H1 (cell line): ENCODE measurements around the gene COL5A2. TPM values are rescaled to one million over a fixed set of nuclear protein-coding genes. Genes with fewer than 3 reads are reported as not detected.

ENCODE experiments used
- CTCF ChIA-PET: fragments of 300-600 bp; sonication (Branson Sonifier 250); formaldehyde crosslinking; loops from one replicate; lab custom pipeline; 2021; ENCODE audit not compliant: partially characterized antibody; lab: Charles Lee
- POLR2A ChIA-PET: fragments of 300-600 bp; sonication (Branson Sonifier 250); formaldehyde crosslinking; loops from one replicate; lab custom pipeline; 2021; ENCODE audit warnings: inconsistent platforms; ENCODE audit not compliant: partially characterized antibody; lab: Charles Lee
- DNase-seq, 2 experiments: peaks; one replicate each; pipeline versions ENCODE4 v3.0.0 to v3.0.0-alpha.2; 2010 to 2022; ENCODE audit warnings: low spot score in 2 of 2, low read depth in 1 of 2, mixed read lengths in 1 of 2
- FAIRE-seq: peaks from 2 replicates; lab custom pipeline; 2011; peaks lifted over from hg19 to GRCh38; lab: Jason Lieb, UNC
- H2AFZ ChIP-seq: 2 replicates; pipeline ENCODE4 v1.8.1; 2012; ENCODE audit warnings: low read length, inconsistent platforms
- H2AK5ac ChIP-seq: 2 replicates; pipeline ENCODE4 v1.6.1; 2013; ENCODE audit warnings: low read depth, low read length
- H2BK120ac ChIP-seq: replicated peaks from 2 replicates; pipeline ENCODE3; 2013; ENCODE audit warnings: low read depth, low read length, inconsistent platforms
- H2BK12ac ChIP-seq: 2 replicates; pipeline ENCODE4 v1.6.1; 2013; ENCODE audit warnings: low read depth, low read length
- H2BK15ac ChIP-seq: 2 replicates; pipeline ENCODE4 v1.6.1; 2013; ENCODE audit warnings: low read length
- H2BK20ac ChIP-seq: 2 replicates; pipeline ENCODE4 v1.6.1; 2013; ENCODE audit warnings: low read length
- H2BK5ac ChIP-seq: 2 replicates; pipeline ENCODE4 v1.6.1; 2013; ENCODE audit warnings: low read depth, low read length
- H3K14ac ChIP-seq: 2 replicates; pipeline ENCODE4 v1.6.1; 2013; ENCODE audit warnings: inconsistent platforms; ENCODE audit not compliant: insufficient read length
- H3K18ac ChIP-seq: 2 replicates; pipeline ENCODE4 v1.6.1; 2013; ENCODE audit warnings: low read length; ENCODE audit errors: extremely low read depth
- H3K23ac ChIP-seq: 2 replicates; pipeline ENCODE4 v1.6.1; 2013; ENCODE audit warnings: inconsistent platforms; ENCODE audit not compliant: insufficient read length
- H3K23me2 ChIP-seq: 2 replicates; pipeline ENCODE4 v1.6.1; 2013; ENCODE audit warnings: low read depth, low read length
- H3K27ac ChIP-seq: 2 replicates; pipeline ENCODE4 v1.6.1; 2011; ENCODE audit warnings: low read depth, low read length, inconsistent platforms
- H3K27me3 ChIP-seq, 4 experiments: replicated peaks in 1 of 4; 1 replicate in 1 of 4; 2 replicates in 3 of 4; pipeline versions ENCODE4 v1.6.1 to v1.8.1; 2011 to 2013; ENCODE audit warnings: low read length in 3 of 4, mild to moderate bottlenecking in 3 of 4, inconsistent platforms in 2 of 4, mixed read lengths in 2 of 4, moderate library complexity in 1 of 4; ENCODE audit not compliant: control insufficient read depth in 3 of 4, insufficient read depth in 3 of 4; ENCODE audit errors: extremely low read depth in 1 of 4
- H3K36me3 ChIP-seq, 4 experiments: 2 replicates each; pipeline versions ENCODE4 v1.6.1 to v1.8.1; 2011 to 2013; ENCODE audit warnings: mild to moderate bottlenecking in 4 of 4, low read length in 3 of 4, moderate library complexity in 2 of 4, control low read depth in 1 of 4, inconsistent platforms in 1 of 4; ENCODE audit not compliant: insufficient read depth in 4 of 4, control insufficient read depth in 2 of 4
- H3K4ac ChIP-seq: replicated peaks from 2 replicates; pipeline ENCODE3; 2013; ENCODE audit warnings: low read length, low read depth, mixed read lengths, inconsistent platforms; ENCODE audit not compliant: insufficient read length
- H3K4me1 ChIP-seq, 4 experiments: replicated peaks in 1 of 4; 1 replicate in 1 of 4; 2 replicates in 3 of 4; pipeline versions ENCODE4 v1.6.1 to v1.8.1; 2011 to 2013; ENCODE audit warnings: low read length in 3 of 4, inconsistent platforms in 2 of 4, mixed read lengths in 1 of 4; ENCODE audit not compliant: insufficient read depth in 4 of 4, control insufficient read depth in 3 of 4
- H3K4me2 ChIP-seq, 2 experiments: 2 replicates each; pipeline versions ENCODE4 v1.6.1 to v1.8.1; 2011 to 2013; ENCODE audit warnings: low read depth in 2 of 2, low read length in 2 of 2, control low read depth in 1 of 2, inconsistent platforms in 1 of 2, mild to moderate bottlenecking in 1 of 2; ENCODE audit not compliant: insufficient read depth in 1 of 2
- H3K4me3 ChIP-seq, 4 experiments: fragments of 200-600, 300-600 bp in 1 of 4; sonication (generic), shearing (Covaris generic), sonication (Bioruptor Twin) in 1 of 4; 2 replicates each; pipeline versions ENCODE4 v1.5.1 to v1.8.1; 2011 to 2016; ENCODE audit warnings: low read length in 4 of 4, low read depth in 3 of 4, control low read depth in 2 of 4, inconsistent platforms in 2 of 4, mild to moderate bottlenecking in 2 of 4, mixed read lengths in 1 of 4, moderate library complexity in 1 of 4; ENCODE audit not compliant: insufficient read depth in 2 of 4; ENCODE audit errors: extremely low read depth in 1 of 4
- H3K56ac ChIP-seq: replicated peaks from 2 replicates; pipeline ENCODE3; 2013; ENCODE audit warnings: low read depth, mild to moderate bottlenecking, mixed read lengths, low read length, inconsistent platforms; ENCODE audit not compliant: insufficient read length
- H3K79me1 ChIP-seq: 2 replicates; pipeline ENCODE4 v1.6.1; 2013; ENCODE audit warnings: low read depth, low read length, control low read depth
- H3K79me2 ChIP-seq, 2 experiments: 2 replicates each; pipeline versions ENCODE4 v1.6.1 to v1.8.1; 2012 to 2013; ENCODE audit warnings: low read length in 2 of 2, mild to moderate bottlenecking in 2 of 2, inconsistent platforms in 1 of 2; ENCODE audit not compliant: insufficient read depth in 2 of 2, control insufficient read depth in 1 of 2
- H3K9ac ChIP-seq, 4 experiments: replicated peaks in 1 of 4; 1 replicate in 1 of 4; 2 replicates in 3 of 4; pipeline versions ENCODE4 v1.6.1 to v1.8.1; 2011 to 2013; ENCODE audit warnings: low read depth in 3 of 4, low read length in 3 of 4, control low read depth in 2 of 4, mild to moderate bottlenecking in 2 of 4, moderate library complexity in 2 of 4, inconsistent platforms in 1 of 4; ENCODE audit errors: extremely low read depth in 1 of 4
- H3K9me3 ChIP-seq, 2 experiments: 2 replicates each; pipeline versions ENCODE4 v1.6.1 to v1.8.1; 2012 to 2013; ENCODE audit warnings: mild to moderate bottlenecking in 2 of 2, moderate library complexity in 2 of 2, control low read depth in 1 of 2, inconsistent platforms in 1 of 2, low read depth in 1 of 2, low read length in 1 of 2, mixed read lengths in 1 of 2; ENCODE audit not compliant: insufficient read depth in 2 of 2
- H4K20me1 ChIP-seq, 2 experiments: replicated peaks in 1 of 2; 2 replicates each; pipeline versions ENCODE3 to v1.8.1; 2011 to 2013; ENCODE audit warnings: inconsistent platforms in 2 of 2, low read length in 2 of 2, mild to moderate bottlenecking in 1 of 2; ENCODE audit not compliant: insufficient read depth in 2 of 2, control insufficient read depth in 1 of 2
- H4K5ac ChIP-seq: 2 replicates; pipeline ENCODE4 v1.6.1; 2013; ENCODE audit warnings: low read length, low read depth, mixed read lengths, inconsistent platforms; ENCODE audit not compliant: insufficient read length
- H4K8ac ChIP-seq: 2 replicates; pipeline ENCODE4 v1.8.0; 2013; ENCODE audit warnings: mild to moderate bottlenecking, moderate library complexity, low read length, inconsistent platforms; ENCODE audit not compliant: insufficient read depth; ENCODE audit errors: extremely low read depth
- H4K91ac ChIP-seq: replicated peaks from 2 replicates; pipeline ENCODE3; 2013; ENCODE audit warnings: low read length, mixed read lengths, inconsistent platforms; ENCODE audit not compliant: insufficient read length
- ATF2 ChIP-seq: IDR thresholded peaks from 2 replicates; pipeline ENCODE4 v1.6.1; 2012; ENCODE audit warnings: low read length, inconsistent platforms
- ATF3 ChIP-seq: IDR thresholded peaks from 2 replicates; pipeline ENCODE4 v1.6.1; 2011; ENCODE audit warnings: low read depth, mild to moderate bottlenecking, low read length; ENCODE audit not compliant: insufficient read depth
- BRCA1 ChIP-seq: IDR thresholded peaks from 2 replicates; pipeline ENCODE4 v1.6.1; 2012; ENCODE audit warnings: low read depth, low read length, improper control_type of control experiment
- MAX ChIP-seq: IDR thresholded peaks from 2 replicates; pipeline ENCODE4 v1.6.1; 2012; ENCODE audit warnings: inconsistent platforms
- NRF1 ChIP-seq: IDR thresholded peaks from 2 replicates; pipeline ENCODE4 v1.6.1; 2011; ENCODE audit warnings: mild to moderate bottlenecking, low read depth, low read length, improper control_type of control experiment
- POLR2AphosphoS5 ChIP-seq: IDR thresholded peaks from 2 replicates; pipeline ENCODE4 v1.6.1; 2011; ENCODE audit warnings: low read depth, low read length
- POU5F1 ChIP-seq: IDR thresholded peaks from 2 replicates; pipeline ENCODE4 v1.6.1; 2011; ENCODE audit warnings: low read depth, mild to moderate bottlenecking, low read length, moderate library complexity
- SAP30 ChIP-seq: fragments of 300-600 bp; sonication (generic); IDR thresholded peaks from 2 replicates; pipeline ENCODE4 v1.7.1; 2012; ENCODE audit warnings: low read length, moderate library complexity, mild to moderate bottlenecking, inconsistent platforms; ENCODE audit not compliant: insufficient read depth, insufficient replicate concordance
- SIN3A ChIP-seq, 2 experiments: IDR thresholded peaks in 1 of 2; conservative IDR thresholded peaks in 1 of 2; 2 replicates each; pipeline ENCODE4 v1.6.1; 2011 to 2012; ENCODE audit warnings: low read length in 2 of 2, improper control_type of control experiment in 1 of 2, low read depth in 1 of 2, mild to moderate bottlenecking in 1 of 2
- SP1 ChIP-seq: IDR thresholded peaks from 2 replicates; pipeline ENCODE4 v1.6.1; 2011; ENCODE audit warnings: low read depth, low read length
- TAF7 ChIP-seq: optimal IDR thresholded peaks from 2 replicates; pipeline ENCODE3; 2011; ENCODE audit warnings: low read depth, mild to moderate bottlenecking, inconsistent platforms, low read length, moderate library complexity, borderline replicate concordance
- WGBS, 2 experiments: shearing (Covaris generic) in 1 of 2; methylation state at CpG; one replicate each; pipeline versions ENCODE4 v1.1.6 to v1.1.7; 2013 to 2015; ENCODE audit warnings: low lambda C conversion rate in 2 of 2, mixed read lengths in 2 of 2, inconsistent platforms in 1 of 2, low coverage in 1 of 2, missing lambda C conversion rate in 1 of 2; ENCODE audit not compliant: insufficient replicate concordance in 2 of 2, insufficient coverage in 1 of 2, insufficient read length in 1 of 2; ENCODE audit errors: extremely low coverage in 1 of 2, missing lambda C conversion rate in 1 of 2; 5-methylcytosine and 5-hydroxymethylcytosine counted together
- polyA plus RNA-seq, 7 experiments: library from polyadenylated mRNA; depleted of rRNA in 3 of 7; stranded (reverse) in 5 of 7; unstranded in 2 of 7; fragments of >200 nt in 5 of 7; fragments of 200-250 nt in 2 of 7; gene quantifications; 1 replicate in 5 of 7; 2 replicates in 1 of 7; 4 replicates in 1 of 7; pipeline versions ENCODE4 v1.2.1 to v1.2.3, GENCODE V29; 2011 to 2013; ENCODE audit warnings: missing spikeins in 2 of 7, mixed read lengths in 2 of 7
- total RNA-seq: library from RNA; stranded (reverse); fragmentation: NEBNext Ultra II Directional; extraction: Animal tissue kit (Norgen Biotek cat#: 25700); gene quantifications from 2 replicates; pipeline ENCODE4 v1.2.1, GENCODE V29; 2021

The COL5A2 gene
- total and polyA plus RNA-seq, 2 of the 8 experiments (the other 6 are each of a cell fraction or from before 2014, with no cell fraction given) = 4.7 to 24.2 TPM

GRCh38 chr2:189074506-189074905, 105.1 kb downstream of the COL5A2 start:
- no peak for FAIRE-seq
- CTCF ChIA-PET = interaction anchor here (3.1 kb wide), 1 partner anchor 20 kb away, joined by 18 read pairs; no protein-coding TSS in a partner anchor

More at GRCh38 chr2:189074506-189074905, 105.1 kb downstream of the COL5A2 start:
- POLR2A ChIA-PET = no interaction called here
- Histone ChIP-seq H2AFZ (no peak overlapping the region), H2BK20ac (no peak overlapping the region), H3K56ac (no peak overlapping the region), H2BK5ac (no peak overlapping the region), H2BK12ac (no peak overlapping the region), H3K23me2 (no peaks in the 10 kb centered on the region), H3K9ac (no peak overlapping the region), H3K9me3 (no peaks in the 10 kb centered on the region), H2AK5ac (no peak overlapping the region), H3K27ac (no peak overlapping the region), H2BK120ac (no peak overlapping the region), H4K5ac (no peak overlapping the region), H3K36me3 (no peaks in the 10 kb centered on the region), H3K79me1 (no peaks in the 10 kb centered on the region), H3K14ac (no peak overlapping the region), H3K27me3 (no peaks in the 10 kb centered on the region), H4K8ac (no peak overlapping the region), H4K91ac (no peak overlapping the region), H3K4me1 (no peaks in the 10 kb centered on the region), H3K23ac (no peak overlapping the region), H3K4me3 (no peak overlapping the region), H3K79me2 (no peaks in the 10 kb centered on the region), H2BK15ac (no peak overlapping the region), H4K20me1 (no peaks in the 10 kb centered on the region), H3K4me2 (no peak overlapping the region), H3K18ac (no peak overlapping the region), H3K4ac (no peak overlapping the region)
- TF ChIP-seq SAP30 = no peak
- no peak for TF ChIP-seq POU5F1
- TF ChIP-seq TAF7 = no peak
- TF ChIP-seq SIN3A (conservative IDR thresholded peaks at IDR 0.05 in 1 of 2, IDR thresholded peaks at IDR 0.05 in 1 of 2; ENCODE audit: low read depth in 1 of 2, low read length in 2 of 2) = no peak
- TF ChIP-seq ATF3 = no peak
- TF ChIP-seq MAX = no peak
- no peak for TF ChIP-seq SP1
- no peak for TF ChIP-seq NRF1
- no peak for TF ChIP-seq BRCA1
- TF ChIP-seq POLR2AphosphoS5 = no peak
- no peak for TF ChIP-seq ATF2
- no peak for DNase-seq
- 92 to 100% methylated on average over 2 to 3 of the region's 3 CpGs for WGBS, 2 experiments
